Cardiac fibroblast (primary cell): ENCODE results near the gene MORN1.

Experiments
- DNase-seq, 2 donors: peaks; one replicate each; pipeline versions ENCODE4 v3.0.0 to v3.0.0-alpha.2; 2010; ENCODE audit warnings: low read depth in 2 of 2
- H3K4me3 ChIP-seq, 2 donors: replicated peaks in 1 of 2; 1 replicate in 1 of 2; 2 replicates in 1 of 2; pipeline ENCODE4 v1.5.1; 2011; ENCODE audit warnings: low read depth in 2 of 2, low read length in 2 of 2, mild to moderate bottlenecking in 2 of 2, moderate library complexity in 1 of 2
- CTCF ChIP-seq: IDR thresholded peaks from one replicate; pipeline ENCODE4 v1.5.1; 2011; ENCODE audit warnings: low read depth, mild to moderate bottlenecking, low read length, inconsistent platforms

The MORN1 gene

GRCh38 chr1:2339206-2340085, 51.9 kb downstream of the MORN1 start:
- H3K4me3 ChIP-seq, result no peak overlapping the region
- DNase-seq, result no peak
- TF ChIP-seq CTCF, result no peak

GRCh38 chr1:2337501-2337900, 53.9 kb downstream of the MORN1 start:
- TF ChIP-seq CTCF, result no peak
- DNase-seq, result no peak
- H3K4me3 ChIP-seq, result no peak overlapping the region

GRCh38 chr1:2337081-2337480, 54.3 kb downstream of the MORN1 start:
- DNase-seq, result no peak

GRCh38 chr1:2336499-2336898, 54.9 kb downstream of the MORN1 start:
- TF ChIP-seq CTCF, result no peak
- DNase-seq, result no peak
- no peak overlapping the region for H3K4me3 ChIP-seq

More at GRCh38 chr1:2337081-2337480, 54.3 kb downstream of the MORN1 start:
- no peak overlapping the region for H3K4me3 ChIP-seq
- no peak for TF ChIP-seq CTCF

- DNase-seq, result no peak
- TF ChIP-seq CTCF, result no peak
These were observed 55.5 kb downstream of the MORN1 start for GRCh38 chr1:2335721-2336455.

GRCh38 chr1:2334883-2335534, 56.3 kb downstream of the MORN1 start:
- H3K4me3 ChIP-seq, result no peak overlapping the region
- no peak for DNase-seq
- no peak for TF ChIP-seq CTCF

More at GRCh38 chr1:2335721-2336455, 55.5 kb downstream of the MORN1 start:
- H3K4me3 ChIP-seq, result no peak overlapping the region
